ENCODE data around the gene GDI1.

DNA sequence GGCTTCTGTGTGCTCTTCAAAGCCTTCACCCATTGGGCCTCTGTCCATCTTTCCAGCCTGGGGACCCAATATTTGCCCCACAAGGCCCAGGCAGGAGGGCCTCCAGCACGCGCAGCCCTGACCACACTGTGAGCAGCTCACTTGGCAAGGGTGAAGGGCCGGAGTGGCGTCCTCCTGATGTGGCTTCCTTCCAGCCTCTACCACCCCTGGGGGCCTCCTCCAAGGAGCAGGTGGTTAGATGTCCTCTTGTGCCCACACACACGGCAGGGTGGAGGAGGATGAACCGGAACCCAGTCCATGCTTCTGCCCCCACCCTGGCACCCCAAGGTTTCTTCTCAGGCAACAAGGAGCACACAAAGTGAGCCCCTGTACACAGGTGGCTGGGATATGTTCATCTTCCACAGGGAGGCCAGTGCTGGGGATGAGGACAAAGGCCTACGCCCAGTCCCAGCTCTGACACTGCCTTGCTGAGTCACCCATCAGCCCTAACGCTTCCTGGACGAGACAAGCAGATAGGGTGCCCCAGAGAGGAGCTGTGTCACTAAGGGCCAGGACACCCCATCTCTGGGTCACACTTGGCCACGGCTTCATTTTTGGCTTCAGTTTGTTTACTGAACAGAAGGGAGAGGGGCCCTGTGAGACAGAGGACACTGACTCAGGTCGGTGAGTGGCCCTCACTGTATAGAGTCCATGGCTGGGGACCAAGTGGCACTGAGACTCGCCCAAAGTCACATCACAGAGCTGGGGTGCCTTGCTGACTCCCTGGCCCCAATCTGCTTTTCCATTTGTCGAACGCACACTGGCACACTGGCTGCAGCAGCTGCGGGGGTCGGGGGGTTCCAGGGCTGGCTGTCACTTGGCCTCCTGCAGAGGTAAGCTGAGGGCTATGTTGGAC, 47.5 kb downstream of the GDI1 start:
- no peak for TF ChIP-seq YY1 (IDR thresholded peaks at IDR 0.05; ENCODE audit: insufficient read depth, insufficient read length)
- no peak for TF ChIP-seq ZNF274 (IDR thresholded peaks at IDR 0.05; ENCODE audit: low read depth, low read length)
- no peak for TF ChIP-seq SUZ12 (IDR thresholded peaks at IDR 0.05; ENCODE audit: extremely low read depth, insufficient read depth, insufficient read length)
